OCI-LY3 (cell line): ENCODE measurements around the gene ALG1.
"Not testable (repeated sequence)": the region's sequence is repeated elsewhere in the genome, so short reads cannot be mapped to it uniquely, and the experiment has no call there.

Experiments used
- EZH2phosphoT487 ChIP-seq: fragments of 200-600 bp; shearing (Covaris generic); IDR thresholded peaks from 2 replicates; pipeline ENCODE4 v1.6.1; 2018; ENCODE audit warnings: antibody characterized with exemption, mixed run types, low read depth
- TF ChIP-seq, protein P1 (sequence below): fragments of 200-600, 300-600 bp; sonication (generic); IDR thresholded peaks from 2 replicates; pipeline ENCODE4 v1.5.1; 2014; ENCODE audit warnings: antibody characterized with exemption, low read length, low read depth

DNA sequence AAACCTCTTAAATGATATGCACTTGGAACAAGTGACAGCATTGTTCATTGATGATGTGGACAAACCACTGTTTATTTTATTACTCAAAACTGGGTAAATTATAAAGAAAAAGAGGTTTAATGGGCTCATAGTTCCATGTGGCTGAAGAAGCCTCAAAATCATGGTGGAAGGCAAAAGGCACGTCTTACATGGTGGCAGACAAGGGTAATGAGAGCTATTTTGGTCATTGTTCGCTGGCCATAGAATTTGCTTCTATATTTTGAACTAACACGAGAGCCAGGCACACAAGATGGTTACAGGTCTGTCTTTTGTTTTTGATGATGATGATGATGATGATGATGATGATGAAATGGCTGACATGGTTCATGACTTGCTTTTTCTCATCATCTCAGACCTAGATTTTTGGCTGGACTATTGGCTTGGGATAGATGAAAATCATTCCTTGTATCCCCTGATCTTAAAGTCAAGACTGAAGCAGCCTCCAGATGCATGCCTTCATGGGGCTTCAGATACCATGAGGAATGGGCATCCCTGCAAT, 59.9 kb downstream of the ALG1 start:
- TF ChIP-seq, protein P1, sequence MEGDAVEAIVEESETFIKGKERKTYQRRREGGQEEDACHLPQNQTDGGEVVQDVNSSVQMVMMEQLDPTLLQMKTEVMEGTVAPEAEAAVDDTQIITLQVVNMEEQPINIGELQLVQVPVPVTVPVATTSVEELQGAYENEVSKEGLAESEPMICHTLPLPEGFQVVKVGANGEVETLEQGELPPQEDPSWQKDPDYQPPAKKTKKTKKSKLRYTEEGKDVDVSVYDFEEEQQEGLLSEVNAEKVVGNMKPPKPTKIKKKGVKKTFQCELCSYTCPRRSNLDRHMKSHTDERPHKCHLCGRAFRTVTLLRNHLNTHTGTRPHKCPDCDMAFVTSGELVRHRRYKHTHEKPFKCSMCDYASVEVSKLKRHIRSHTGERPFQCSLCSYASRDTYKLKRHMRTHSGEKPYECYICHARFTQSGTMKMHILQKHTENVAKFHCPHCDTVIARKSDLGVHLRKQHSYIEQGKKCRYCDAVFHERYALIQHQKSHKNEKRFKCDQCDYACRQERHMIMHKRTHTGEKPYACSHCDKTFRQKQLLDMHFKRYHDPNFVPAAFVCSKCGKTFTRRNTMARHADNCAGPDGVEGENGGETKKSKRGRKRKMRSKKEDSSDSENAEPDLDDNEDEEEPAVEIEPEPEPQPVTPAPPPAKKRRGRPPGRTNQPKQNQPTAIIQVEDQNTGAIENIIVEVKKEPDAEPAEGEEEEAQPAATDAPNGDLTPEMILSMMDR = not testable (repeated sequence)
- not testable (repeated sequence) for TF ChIP-seq EZH2phosphoT487
